HCT116 (cell line): ENCODE results near the gene SUFU. TPM values are rescaled to one million over a fixed set of nuclear protein-coding genes. Genes with fewer than 3 reads are reported as not detected.

Experiments
- ATAC-seq: fragments of 200-7000 bp; cut with Tn5 transposase; 2 replicates; pipeline ENCODE4 v1.9.1; 2020; ENCODE audit warnings: mild to moderate bottlenecking, moderate library complexity
- BruUV-seq: library from RNA; stranded (reverse); fragments of 400-500 nt; replicated peaks from 2 replicates; lab custom pipeline; 2021; lab: Mats Ljungman, UMichigan
- CTCF ChIA-PET: fragments of 300-600 bp; sonication (Branson Sonifier 250); formaldehyde crosslinking; loops from one replicate; lab custom pipeline; 2021; ENCODE audit warnings: antibody characterized with exemption; lab: Charles Lee
- POLR2A ChIA-PET: fragments of 300-600, 350-600 bp; sonication (Branson Sonifier 250); formaldehyde crosslinking; loops from one replicate; lab custom pipeline; 2021; ENCODE audit warnings: antibody characterized with exemption; lab: Charles Lee
- RAD21 ChIA-PET, 2 experiments: fragments of 300-600 bp; sonication (Branson Sonifier 250); formaldehyde crosslinking; loops; one replicate each; lab custom pipeline; 2023; ENCODE audit warnings: low total read pairs in 2 of 2; ENCODE audit not compliant: uncharacterized antibody in 2 of 2, unreplicated experiment in 2 of 2, low non-redundant PET in 1 of 2; lab: Charles Lee
- DNase-seq: peaks from one replicate; pipeline ENCODE4 v3.0.0-alpha.2; 2010; ENCODE audit warnings: low read depth, low spot score
- H2AFZ ChIP-seq: fragments of 200-600 bp; shearing (Covaris generic), sonication (generic); 2 replicates; pipeline ENCODE4 v1.6.1; 2017; ENCODE audit warnings: low read depth, mixed run types, mixed read lengths, antibody characterized with exemption, low read length; ENCODE audit not compliant: poor library complexity, severe bottlenecking
- H3K27ac ChIP-seq: 2 replicates; pipeline ENCODE4 v1.5.1; 2012; ENCODE audit warnings: low read depth, low read length
- H3K27me3 ChIP-seq: fragments of 200-600 bp; sonication (generic); 2 replicates; pipeline ENCODE4 v1.6.1; 2016; ENCODE audit warnings: mixed run types, low read length, mixed read lengths; ENCODE audit not compliant: insufficient read depth
- H3K36me3 ChIP-seq, 2 experiments: fragments of 200-500 bp in 1 of 2; fragments of 200-600 bp in 1 of 2; sonication (Bioruptor generic) in 1 of 2; sonication (generic) in 1 of 2; 2 replicates each; pipeline versions ENCODE4 v1.5.1 to v1.6.1; 2014 to 2016; ENCODE audit warnings: low read length in 2 of 2, inconsistent platforms in 1 of 2, mixed read lengths in 1 of 2, mixed run types in 1 of 2; ENCODE audit not compliant: insufficient read depth in 2 of 2, control insufficient read depth in 1 of 2
- H3K4me1 ChIP-seq, 2 experiments: fragments of 200-600 bp in 1 of 2; sonication (generic) in 1 of 2; 2 replicates each; pipeline versions ENCODE4 v1.5.1 to v1.6.1; 2012 to 2017; ENCODE audit warnings: low read length in 2 of 2, inconsistent platforms in 1 of 2, mild to moderate bottlenecking in 1 of 2, mixed read lengths in 1 of 2, mixed run types in 1 of 2, moderate library complexity in 1 of 2; ENCODE audit not compliant: insufficient read depth in 2 of 2, control insufficient read depth in 1 of 2
- H3K4me2 ChIP-seq: fragments of 200-600 bp; sonication (generic); 2 replicates; pipeline ENCODE4 v1.6.1; 2017; ENCODE audit warnings: mixed run types, low read length, mixed read lengths
- H3K4me3 ChIP-seq, 2 experiments: fragments of 200-600 bp in 1 of 2; sonication (generic) in 1 of 2; replicated peaks in 1 of 2; 2 replicates each; pipeline ENCODE4 v1.5.1; 2011 to 2016; ENCODE audit warnings: low read length in 2 of 2, control low read depth in 1 of 2, low read depth in 1 of 2, mild to moderate bottlenecking in 1 of 2, mixed read lengths in 1 of 2, mixed run types in 1 of 2
- H3K79me2 ChIP-seq: fragments of 200-600 bp; sonication (generic); 2 replicates; pipeline ENCODE4 v1.6.1; 2017; ENCODE audit warnings: mild to moderate bottlenecking, mixed run types, low read length, moderate library complexity, mixed read lengths; ENCODE audit not compliant: insufficient read depth
- H3K9ac ChIP-seq: fragments of 200-600 bp; sonication (generic); 2 replicates; pipeline ENCODE4 v1.6.1; 2016; ENCODE audit warnings: low read length, mixed read lengths
- H3K9me2 ChIP-seq: fragments of 200-600 bp; sonication (generic), shearing (Covaris generic); 2 replicates; pipeline ENCODE4 v1.6.1; 2017; ENCODE audit warnings: mixed run types, mild to moderate bottlenecking, moderate library complexity; ENCODE audit not compliant: insufficient read depth
- H3K9me3 ChIP-seq, 2 experiments: fragments of 200-500 bp in 1 of 2; fragments of 200-600 bp in 1 of 2; sonication (Bioruptor generic) in 1 of 2; sonication (generic) in 1 of 2; 2 replicates each; pipeline ENCODE4 v1.6.1; 2014 to 2017; ENCODE audit warnings: low read length in 2 of 2, mixed read lengths in 2 of 2, inconsistent platforms in 1 of 2, low read depth in 1 of 2, mild to moderate bottlenecking in 1 of 2, mixed run types in 1 of 2, moderate library complexity in 1 of 2; ENCODE audit not compliant: control insufficient read depth in 1 of 2, insufficient read depth in 1 of 2
- H4K20me1 ChIP-seq: fragments of 200-600 bp; sonication (generic), shearing (Covaris generic); 2 replicates; pipeline ENCODE4 v1.6.1; 2017; ENCODE audit warnings: mixed run types, mild to moderate bottlenecking, moderate library complexity; ENCODE audit not compliant: insufficient read depth
- CBX3 ChIP-seq: IDR thresholded peaks from 2 replicates; pipeline ENCODE4 v1.6.1; 2012; ENCODE audit warnings: low read depth
- CTCF ChIP-seq, 3 experiments: fragments of 200-600 bp in 1 of 3; sonication (generic) in 1 of 3; IDR thresholded peaks in 2 of 3; conservative IDR thresholded peaks in 1 of 3; 2 replicates each; pipeline ENCODE4 v1.5.1; 2012 to 2017; ENCODE audit warnings: low read depth in 2 of 3, low read length in 2 of 3, antibody characterized with exemption in 1 of 3, borderline replicate concordance in 1 of 3, control low read depth in 1 of 3, mild to moderate bottlenecking in 1 of 3, mixed read lengths in 1 of 3, mixed run types in 1 of 3, moderate library complexity in 1 of 3; ENCODE audit not compliant: insufficient read depth in 1 of 3
- ELF1 ChIP-seq: IDR thresholded peaks from 2 replicates; pipeline ENCODE4 v1.6.1; 2012; ENCODE audit warnings: low read depth, borderline replicate concordance
- EZH2 ChIP-seq: fragments of 200-600 bp; sonication (generic); IDR thresholded peaks from 2 replicates; pipeline ENCODE4 v1.6.1; 2017; ENCODE audit warnings: antibody characterized with exemption, mixed run types
- EZH2phosphoT487 ChIP-seq: fragments of 200-600 bp; IDR thresholded peaks from 2 replicates; pipeline ENCODE4 v1.6.1; 2018; ENCODE audit warnings: antibody characterized with exemption, borderline replicate concordance
- FOSL1 ChIP-seq: IDR thresholded peaks from 2 replicates; pipeline ENCODE4 v1.6.1; 2012; ENCODE audit warnings: low read depth
- JUND ChIP-seq: IDR thresholded peaks from 2 replicates; pipeline ENCODE4 v1.6.1; 2012
- POLR2A ChIP-seq: IDR thresholded peaks from 2 replicates; pipeline ENCODE4 v1.7.0; 2011; ENCODE audit warnings: borderline replicate concordance; ENCODE audit not compliant: insufficient read depth, insufficient read length; ENCODE audit errors: extremely low read depth
- POLR2AphosphoS5 ChIP-seq: IDR thresholded peaks from 2 replicates; pipeline ENCODE4 v1.6.1; 2011; ENCODE audit warnings: mild to moderate bottlenecking, low read depth, low read length, moderate library complexity
- RAD21 ChIP-seq: IDR thresholded peaks from 2 replicates; pipeline ENCODE4 v1.6.1; 2012; ENCODE audit warnings: low read depth, mild to moderate bottlenecking
- REST ChIP-seq: IDR thresholded peaks from 2 replicates; pipeline ENCODE4 v1.6.1; 2012; ENCODE audit warnings: low read depth
- SRF ChIP-seq: IDR thresholded peaks from 2 replicates; pipeline ENCODE4 v1.6.1; 2012; ENCODE audit warnings: low read depth
- TCF7L2 ChIP-seq: IDR thresholded peaks from 2 replicates; pipeline ENCODE4 v1.7.0; 2011; ENCODE audit warnings: borderline replicate concordance, inconsistent platforms; ENCODE audit not compliant: insufficient read depth, insufficient read length; ENCODE audit errors: extremely low read depth
- YY1 ChIP-seq: IDR thresholded peaks from 2 replicates; pipeline ENCODE4 v1.6.1; 2011; ENCODE audit warnings: low read length, low read depth, moderate library complexity, mild to moderate bottlenecking; ENCODE audit not compliant: insufficient replicate concordance; ENCODE audit errors: extremely low read depth
- ZFX ChIP-seq: fragments of 450-650 bp; IDR thresholded peaks from 2 replicates; pipeline ENCODE4 v1.6.1; 2017
- intact Hi-C: fragments of 100-400 bp; cut with micrococcal nuclease; formaldehyde crosslinking; loops from 2 replicates; pipeline ENCODE4 v1.10.0; 2022
- total RNA-seq: library from RNA; stranded (reverse); gene quantifications from one replicate; pipeline ENCODE4 v1.2.1, GENCODE V29; 2021; ENCODE audit not compliant: unreplicated experiment
- TF ChIP-seq, protein P1 (sequence below): IDR thresholded peaks from 2 replicates; pipeline ENCODE4 v1.6.1; 2012

SUFU gene
- total RNA-seq, 1 experiment from 2014 or later, result 18.8 TPM

GRCh38 chr10:102604439-102604841 is 100.7 kb downstream of the SUFU start (continued):
- TF ChIP-seq REST, result no peak
- TF ChIP-seq EZH2, result no peak
- TF ChIP-seq RAD21, result no peak
- TF ChIP-seq EZH2phosphoT487, result no peak
- TF ChIP-seq SRF, result no peak

- CTCF ChIA-PET, result interaction anchor here (0.7 to 2.5 kb wide), 6 partner anchors 10 to 376 kb away, joined by 3 to 16 read pairs (median 4); partner anchors contain the start of genes ACTR1A and TRIM8
- Histone ChIP-seq H3K27me3 (no peaks in the 10 kb centered on the region), H3K4me2 (peak overlapping the region; percentile 84), H3K9me2 (no peaks in the 10 kb centered on the region), H3K36me3 (no peaks in the 10 kb centered on the region), H3K27ac (peak overlapping the region; percentile 92), H3K4me3 (peak overlapping the region in 1 of 2 experiments; percentile 43; a peak in 1 of 4 replicates), H4K20me1 (no peaks in the 10 kb centered on the region), H2AFZ (no peak overlapping the region), H3K9ac (peak overlapping the region; percentile 69), H3K4me1 (peaks cover 58 to 88% of the 10 kb centered on the region in 2 experiments), H3K9me3 (no peaks in the 10 kb centered on the region), H3K79me2 (no peaks in the 10 kb centered on the region)
- TF ChIP-seq EZH2phosphoT487 (no peak), YY1 (peak; percentile 10), POLR2AphosphoS5 (peak; percentile 49; the same call in 1 of the 2 replicates), ZFX (no peak), TCF7L2 (no peak), FOSL1 (no peak), REST (no peak), ELF1 (no peak), POLR2A (no peak), CBX3 (no peak), CTCF (IDR thresholded peaks at IDR 0.05 in 2 of 3, conservative IDR thresholded peaks at IDR 0.05 in 1 of 3; ENCODE audit: borderline replicate concordance in 1 of 3, insufficient read depth in 1 of 3, low read depth in 2 of 3, low read length in 2 of 3) (no peak), JUND (no peak), RAD21 (no peak)
- TF ChIP-seq, protein P1, sequence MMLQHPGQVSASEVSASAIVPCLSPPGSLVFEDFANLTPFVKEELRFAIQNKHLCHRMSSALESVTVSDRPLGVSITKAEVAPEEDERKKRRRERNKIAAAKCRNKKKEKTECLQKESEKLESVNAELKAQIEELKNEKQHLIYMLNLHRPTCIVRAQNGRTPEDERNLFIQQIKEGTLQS, result no peak
- intact Hi-C loops, result loop anchor here (2.0 to 5.0 kb wide), 2 partner anchors 37 to 107 kb away; partner anchors contain the start of genes ARL3 and SFXN2
- RAD21 ChIA-PET, result no interaction called here
- ATAC-seq (peak; percentile 33), DNase-seq (no peak)
- BruUV-seq, result no TSS peak
- POLR2A ChIA-PET, result interaction anchor here (0.7 to 1.3 kb wide), 2 partner anchors 36 to 103 kb away, joined by 3 to 5 read pairs; partner anchors contain the start of gene ACTR1A
Measured at GRCh38 chr10:102605712-102606111, 101.9 kb downstream of the SUFU start.
